ENCODE results near the gene FLNA.

FLNA gene

DNA sequence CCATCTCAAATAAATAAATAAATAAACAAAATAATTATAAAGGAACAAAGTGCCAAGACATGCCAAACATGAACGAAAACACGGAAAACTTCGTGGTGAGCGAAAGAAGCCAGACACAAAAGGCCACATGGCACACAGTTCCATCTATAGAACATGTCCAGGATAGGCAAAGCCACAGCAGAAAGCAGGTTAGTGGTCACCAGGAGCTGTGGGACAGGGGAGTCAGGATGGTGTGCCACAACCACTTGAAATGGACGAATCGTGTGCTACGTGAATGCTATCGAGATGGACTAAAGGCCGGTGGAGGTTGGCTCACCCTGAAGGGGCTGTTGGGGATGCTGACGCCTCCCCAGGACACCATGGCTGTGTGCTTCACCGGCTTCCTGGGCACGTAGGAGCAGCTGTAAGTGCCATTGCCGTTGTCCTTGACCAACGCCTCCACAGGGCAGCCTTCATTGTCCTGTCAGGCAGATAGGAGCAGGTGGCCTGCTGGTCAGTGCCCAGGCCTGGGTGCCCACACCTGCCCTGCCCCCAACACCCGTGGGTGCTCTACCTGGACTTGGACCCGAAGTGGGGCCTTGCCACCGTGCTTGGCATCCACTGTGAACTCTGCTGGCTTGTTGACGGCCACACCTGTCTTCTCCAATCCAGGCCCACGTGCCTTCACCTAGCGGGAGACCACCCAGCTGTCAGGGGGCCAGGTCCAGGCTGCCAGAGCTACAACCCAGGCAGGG lies 10.6 kb downstream of the FLNA start:
- Histone ChIP-seq H3K9me3 (ENCODE audit: control insufficient read depth, low read length) (no peaks in the 10 kb centered on the region), H3K4me3 (ENCODE audit: low read length) (no peak overlapping the region), H3K36me3 (ENCODE audit: control insufficient read depth, insufficient read depth, low read length, severe bottlenecking) (peaks cover 77% of the 10 kb centered on the region), H3K27me3 (replicated peaks; ENCODE audit: control insufficient read depth, insufficient read depth, low read length) (no peaks in the 10 kb centered on the region), H3K9ac (ENCODE audit: low read length) (no peak overlapping the region), H3K4me1 (ENCODE audit: control insufficient read depth, insufficient read depth, low read length) (peaks cover 10% of the 10 kb centered on the region)
- DNase-seq (ENCODE audit: low read depth), result no peak

DNA sequence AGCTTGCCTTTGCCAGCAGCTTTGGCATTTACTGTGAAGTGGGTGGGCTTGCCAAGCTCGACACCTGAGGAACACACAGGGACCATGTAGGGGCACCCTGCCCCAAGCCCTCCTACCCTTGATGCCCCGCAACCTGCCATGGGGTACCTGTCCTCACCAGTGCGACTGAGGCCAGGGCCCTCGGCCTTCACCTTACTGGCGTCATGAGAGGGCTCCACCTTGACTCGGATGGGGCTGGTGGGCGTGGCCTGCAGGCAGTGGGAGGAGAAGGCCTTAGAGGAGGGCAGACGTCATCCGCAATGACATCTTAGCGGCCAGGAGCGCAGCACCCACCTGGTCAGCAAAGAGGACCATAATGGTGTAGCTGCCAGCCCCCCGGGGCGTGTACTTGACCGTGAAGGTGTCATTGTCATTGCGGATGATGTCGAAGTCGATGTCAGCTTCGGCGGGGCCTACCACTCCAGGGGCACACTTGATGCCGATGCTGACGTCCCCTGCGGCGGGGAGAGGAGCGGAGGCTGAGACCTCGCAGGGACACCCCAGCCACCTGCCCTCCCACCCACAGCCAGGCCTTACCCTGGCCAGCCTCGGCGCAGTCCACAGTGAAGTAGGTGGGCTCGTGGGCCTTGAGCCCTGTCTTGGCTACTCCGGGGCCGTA lies 12.2 kb downstream of the FLNA start:
- Histone ChIP-seq H3K36me3 (ENCODE audit: control insufficient read depth, insufficient read depth, low read length, severe bottlenecking) (peaks cover 89% of the 10 kb centered on the region), H3K4me3 (ENCODE audit: low read length) (no peak overlapping the region), H3K4me1 (ENCODE audit: control insufficient read depth, insufficient read depth, low read length) (peaks cover 6% of the 10 kb centered on the region), H3K9me3 (ENCODE audit: control insufficient read depth, low read length) (no peaks in the 10 kb centered on the region), H3K27me3 (replicated peaks; ENCODE audit: control insufficient read depth, insufficient read depth, low read length) (no peaks in the 10 kb centered on the region), H3K9ac (ENCODE audit: low read length) (no peak overlapping the region)
- DNase-seq (ENCODE audit: low read depth), result no peak

DNA sequence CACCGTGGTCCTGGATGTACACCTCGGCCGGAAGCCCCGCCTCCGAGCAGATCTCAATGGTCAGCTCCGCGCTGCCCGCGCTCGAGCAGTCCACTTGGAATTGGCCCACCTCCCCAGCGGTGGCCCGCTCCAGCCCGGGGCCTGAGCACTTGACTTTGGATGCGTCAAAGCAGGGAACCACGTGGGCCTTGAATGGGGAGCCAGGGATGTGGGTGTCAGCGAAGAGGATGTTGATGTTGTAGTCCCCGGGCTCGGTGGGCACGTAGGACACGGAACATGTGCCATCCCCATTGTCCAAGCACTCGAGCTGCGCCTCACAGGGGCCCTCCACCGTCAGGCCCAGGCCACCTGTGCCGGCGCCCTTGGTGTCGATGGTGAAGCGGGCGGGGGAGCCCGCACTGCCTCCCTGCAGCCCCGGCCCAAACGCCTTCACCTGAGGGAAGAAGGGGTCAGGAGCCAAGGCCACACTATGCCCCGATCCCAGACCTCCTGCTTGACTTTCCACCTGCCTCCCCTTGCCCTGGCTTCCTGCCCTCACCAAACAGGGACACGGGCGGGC lies 14.2 kb downstream of the FLNA start:
- Histone ChIP-seq H3K4me1 (ENCODE audit: control insufficient read depth, insufficient read depth, low read length) (no peaks in the 10 kb centered on the region), H3K36me3 (ENCODE audit: control insufficient read depth, insufficient read depth, low read length, severe bottlenecking) (peaks cover 82% of the 10 kb centered on the region), H3K27me3 (replicated peaks; ENCODE audit: control insufficient read depth, insufficient read depth, low read length) (no peaks in the 10 kb centered on the region), H3K9ac (ENCODE audit: low read length) (no peak overlapping the region), H3K4me3 (ENCODE audit: low read length) (no peak overlapping the region), H3K9me3 (ENCODE audit: control insufficient read depth, low read length) (no peaks in the 10 kb centered on the region)
- no peak for DNase-seq (ENCODE audit: low read depth)

DNA sequence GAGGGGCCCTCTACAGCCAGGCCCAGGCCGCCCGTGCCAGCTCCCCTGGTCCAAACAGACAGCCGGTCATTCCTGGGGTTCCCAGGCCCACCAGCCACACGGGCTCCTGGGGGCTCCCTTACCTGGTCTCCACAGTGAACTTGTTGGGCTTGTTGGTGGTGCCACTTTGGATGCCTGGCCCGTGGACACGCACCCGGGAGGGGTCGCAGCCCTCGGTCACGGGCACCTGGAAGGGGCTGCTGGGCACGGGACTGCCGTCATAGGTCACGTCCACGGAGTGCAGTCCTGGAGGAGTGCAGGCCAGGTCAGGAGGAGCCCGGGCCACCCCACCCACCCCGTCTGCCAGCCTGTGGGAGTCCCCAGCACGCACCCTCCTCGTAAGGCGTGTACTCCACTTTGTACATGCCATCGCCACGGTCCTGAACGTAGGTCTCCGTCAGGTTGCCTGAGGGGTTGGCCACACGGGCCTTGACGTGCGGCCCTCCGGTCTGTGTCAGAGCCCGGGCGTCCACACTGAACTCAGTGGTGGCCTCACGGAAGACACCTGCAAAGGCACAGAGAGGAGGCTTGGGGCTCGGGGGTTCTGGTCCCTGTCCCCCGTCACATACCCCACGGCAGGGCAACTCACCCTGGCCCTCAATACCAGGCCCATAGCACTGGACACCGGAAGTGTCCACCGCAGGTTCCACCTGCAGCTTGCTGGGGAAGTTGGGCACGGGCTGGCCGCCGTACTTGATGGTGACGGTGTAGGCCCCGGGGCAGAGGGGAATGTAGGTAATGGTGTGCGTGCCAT lies 14.9 kb downstream of the FLNA start:
- Histone ChIP-seq H3K4me3 (ENCODE audit: low read length) (no peak overlapping the region), H3K27me3 (replicated peaks; ENCODE audit: control insufficient read depth, insufficient read depth, low read length) (no peaks in the 10 kb centered on the region), H3K36me3 (ENCODE audit: control insufficient read depth, insufficient read depth, low read length, severe bottlenecking) (peaks cover 82% of the 10 kb centered on the region), H3K4me1 (ENCODE audit: control insufficient read depth, insufficient read depth, low read length) (no peaks in the 10 kb centered on the region), H3K9me3 (ENCODE audit: control insufficient read depth, low read length) (no peaks in the 10 kb centered on the region), H3K9ac (ENCODE audit: low read length) (no peak overlapping the region)
- no peak for DNase-seq (ENCODE audit: low read depth)

DNA sequence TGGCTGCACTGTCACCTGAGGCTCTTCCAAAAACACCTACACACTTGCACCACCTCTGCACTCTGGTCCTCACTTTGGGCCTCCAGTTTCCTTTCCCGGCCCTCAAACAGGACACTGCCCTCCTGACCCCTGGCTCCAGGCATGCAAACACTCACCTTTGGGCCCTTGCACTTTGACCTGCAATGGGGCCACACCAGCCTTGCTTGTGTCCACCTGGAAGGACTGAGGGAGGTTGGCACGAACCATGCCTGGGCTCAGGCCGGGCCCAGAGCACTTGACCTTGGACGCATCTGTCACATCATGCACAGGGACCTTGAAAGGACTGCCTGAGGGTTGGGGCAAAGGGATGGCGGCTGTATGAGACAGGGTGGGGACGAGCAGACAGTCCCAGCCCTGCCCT lies 15.6 kb downstream of the FLNA start:
- H3K4me1 ChIP-seq (ENCODE audit: control insufficient read depth, insufficient read depth, low read length), result no peaks in the 10 kb centered on the region
- H3K36me3 ChIP-seq (ENCODE audit: control insufficient read depth, insufficient read depth, low read length, severe bottlenecking), result peaks cover 82% of the 10 kb centered on the region
- no peak overlapping the region for H3K9ac ChIP-seq (ENCODE audit: low read length)
- no peaks in the 10 kb centered on the region for H3K9me3 ChIP-seq (ENCODE audit: control insufficient read depth, low read length)
- H3K4me3 ChIP-seq (ENCODE audit: low read length), result no peak overlapping the region
- no peaks in the 10 kb centered on the region for H3K27me3 ChIP-seq (replicated peaks; ENCODE audit: control insufficient read depth, insufficient read depth, low read length)
- no peak for DNase-seq (ENCODE audit: low read depth)

DNA sequence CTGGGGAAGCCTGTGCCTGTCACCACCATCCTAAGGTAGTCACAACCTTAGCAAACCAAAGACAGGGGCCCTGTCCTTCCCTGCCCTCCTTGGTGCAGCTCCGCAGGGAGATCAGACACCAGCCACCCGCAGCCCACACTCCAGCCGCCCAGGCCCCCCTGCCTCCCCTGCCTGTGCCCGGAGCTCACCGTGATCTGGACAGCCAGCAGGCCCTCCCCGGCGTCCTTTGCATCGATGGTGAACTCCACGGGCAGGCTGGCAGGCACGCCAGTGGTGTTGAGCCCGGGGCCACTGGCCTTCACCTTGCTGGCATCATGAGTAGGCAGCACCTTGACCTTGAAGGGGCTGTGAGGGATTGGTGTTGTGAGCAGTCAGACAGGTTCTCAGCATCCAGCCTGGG lies 16.4 kb downstream of the FLNA start:
- H3K36me3 ChIP-seq (ENCODE audit: control insufficient read depth, insufficient read depth, low read length, severe bottlenecking), result peaks cover 86% of the 10 kb centered on the region
- no peak for DNase-seq (ENCODE audit: low read depth)
- H3K27me3 ChIP-seq (replicated peaks; ENCODE audit: control insufficient read depth, insufficient read depth, low read length), result no peaks in the 10 kb centered on the region
- H3K9ac ChIP-seq (ENCODE audit: low read length), result no peak overlapping the region
- no peaks in the 10 kb centered on the region for H3K4me1 ChIP-seq (ENCODE audit: control insufficient read depth, insufficient read depth, low read length)
- H3K9me3 ChIP-seq (ENCODE audit: control insufficient read depth, low read length), result no peaks in the 10 kb centered on the region
- no peak overlapping the region for H3K4me3 ChIP-seq (ENCODE audit: low read length)

DNA sequence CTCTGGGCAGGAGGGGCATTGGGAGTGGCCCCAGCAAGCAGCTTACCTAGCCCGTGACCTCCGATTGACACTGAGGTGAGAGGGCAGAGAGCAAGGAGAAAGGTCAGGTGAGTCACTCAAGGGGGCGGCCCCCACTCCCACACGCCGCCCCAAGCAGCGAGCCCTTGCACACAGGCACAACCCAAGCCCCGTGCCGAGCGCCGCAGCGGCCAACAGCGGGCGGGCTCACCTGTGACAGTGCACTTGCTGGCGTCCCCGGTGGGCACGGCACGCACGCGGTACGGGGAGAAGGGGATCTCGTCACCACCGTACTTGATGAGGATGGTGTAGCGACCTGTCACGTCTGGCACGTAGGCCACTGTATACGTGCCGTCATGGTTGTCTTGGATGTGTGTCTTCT lies 17.2 kb downstream of the FLNA start:
- Histone ChIP-seq H3K36me3 (ENCODE audit: control insufficient read depth, insufficient read depth, low read length, severe bottlenecking) (peaks cover 85% of the 10 kb centered on the region), H3K27me3 (replicated peaks; ENCODE audit: control insufficient read depth, insufficient read depth, low read length) (no peaks in the 10 kb centered on the region), H3K9ac (ENCODE audit: low read length) (no peak overlapping the region), H3K9me3 (ENCODE audit: control insufficient read depth, low read length) (no peaks in the 10 kb centered on the region), H3K4me1 (ENCODE audit: control insufficient read depth, insufficient read depth, low read length) (no peaks in the 10 kb centered on the region), H3K4me3 (ENCODE audit: low read length) (no peak overlapping the region)
- DNase-seq (ENCODE audit: low read depth), result no peak

DNA sequence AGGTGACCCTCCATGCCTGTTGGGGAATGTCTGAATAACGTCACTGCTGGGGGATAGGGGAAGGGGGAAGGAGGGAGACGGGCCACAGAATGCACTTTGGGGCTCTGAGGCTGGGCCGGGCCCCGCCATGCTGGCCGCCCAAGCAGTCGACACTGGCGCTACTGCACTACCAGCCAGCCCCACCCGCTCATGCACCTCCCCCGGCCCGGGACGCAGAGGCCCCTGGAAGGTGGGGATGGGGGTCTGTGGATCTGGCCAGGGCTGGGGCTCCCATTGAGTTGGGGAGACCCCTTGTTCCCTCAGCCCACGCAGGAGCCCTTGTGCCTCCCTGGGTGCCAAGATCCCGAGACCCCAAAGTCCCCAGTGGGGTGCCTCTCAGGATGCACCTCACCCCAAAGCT lies 17.8 kb downstream of the FLNA start:
- no peaks in the 10 kb centered on the region for H3K9me3 ChIP-seq (ENCODE audit: control insufficient read depth, low read length)

DNA sequence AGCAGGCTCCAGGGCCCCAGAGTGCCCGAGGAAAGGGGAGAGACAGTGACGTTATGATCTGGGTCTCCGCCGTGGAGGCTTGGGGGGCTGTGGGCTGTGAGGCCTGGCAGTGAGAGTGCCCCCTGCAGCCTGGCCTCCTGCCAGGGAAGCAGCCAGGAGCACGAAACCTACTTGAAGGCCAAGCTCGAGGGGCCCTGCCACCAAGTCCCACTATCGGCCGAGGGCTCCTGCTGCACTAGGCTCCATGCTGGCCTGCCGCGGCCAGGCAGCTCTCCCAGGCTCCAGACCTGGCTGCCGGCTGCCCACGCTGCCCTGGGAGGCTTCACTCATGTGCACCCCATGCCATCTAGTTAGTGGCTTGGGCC lies 18.7 kb downstream of the FLNA start:
- H3K9me3 ChIP-seq (ENCODE audit: control insufficient read depth, low read length), result no peaks in the 10 kb centered on the region
- H3K27me3 ChIP-seq (replicated peaks; ENCODE audit: control insufficient read depth, insufficient read depth, low read length), result no peaks in the 10 kb centered on the region
- H3K4me1 ChIP-seq (ENCODE audit: control insufficient read depth, insufficient read depth, low read length), result no peaks in the 10 kb centered on the region
- H3K4me3 ChIP-seq (ENCODE audit: low read length), result no peak overlapping the region
- H3K9ac ChIP-seq (ENCODE audit: low read length), result no peak overlapping the region
- DNase-seq (ENCODE audit: low read depth), result no peak
- peaks cover 89% of the 10 kb centered on the region for H3K36me3 ChIP-seq (ENCODE audit: control insufficient read depth, insufficient read depth, low read length, severe bottlenecking)

More for the DNA sequence above, 17.8 kb downstream of the FLNA start:
- Histone ChIP-seq H3K9ac (ENCODE audit: low read length) (no peak overlapping the region), H3K36me3 (ENCODE audit: control insufficient read depth, insufficient read depth, low read length, severe bottlenecking) (peaks cover 85% of the 10 kb centered on the region), H3K4me1 (ENCODE audit: control insufficient read depth, insufficient read depth, low read length) (no peaks in the 10 kb centered on the region), H3K27me3 (replicated peaks; ENCODE audit: control insufficient read depth, insufficient read depth, low read length) (no peaks in the 10 kb centered on the region), H3K4me3 (ENCODE audit: low read length) (no peak overlapping the region)
- DNase-seq (ENCODE audit: low read depth), result no peak

DNA sequence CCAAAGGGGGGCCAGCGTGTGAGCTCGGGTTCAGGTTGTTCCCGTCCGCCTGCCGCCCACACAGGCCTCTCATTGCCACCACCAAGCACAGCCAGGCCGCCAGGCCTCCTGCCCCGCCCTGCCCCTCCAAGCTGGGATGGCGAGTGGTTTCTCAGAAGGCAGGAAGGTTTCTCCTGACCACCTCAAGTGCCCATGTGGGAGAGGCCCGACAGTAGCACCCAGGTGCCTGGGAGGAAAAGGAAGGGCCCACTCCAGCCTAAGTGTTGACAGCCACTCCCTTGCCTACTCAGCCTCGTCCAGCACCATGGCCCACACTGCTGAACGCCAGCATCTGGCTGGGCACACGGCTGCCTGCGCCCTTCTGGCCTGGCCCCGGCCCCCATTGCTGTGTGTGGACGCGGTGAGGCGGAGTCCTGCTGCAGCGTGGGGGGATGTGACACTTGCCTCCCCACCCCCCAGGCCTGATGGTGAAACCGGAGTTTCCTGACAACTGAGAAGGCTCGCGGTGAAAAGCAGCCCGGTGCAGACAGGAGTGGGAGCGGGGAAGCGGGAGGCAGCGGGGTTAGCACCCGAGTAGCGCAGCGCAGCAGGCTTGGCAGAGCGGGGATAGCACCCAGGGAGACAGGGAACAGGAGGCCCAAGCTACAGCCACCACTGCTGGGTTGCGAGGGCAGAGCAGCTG lies 19.2 kb downstream of the FLNA start:
- peaks cover 90% of the 10 kb centered on the region for H3K36me3 ChIP-seq (ENCODE audit: control insufficient read depth, insufficient read depth, low read length, severe bottlenecking)
- DNase-seq (ENCODE audit: low read depth), result no peak
- H3K27me3 ChIP-seq (replicated peaks; ENCODE audit: control insufficient read depth, insufficient read depth, low read length), result no peaks in the 10 kb centered on the region
- H3K4me3 ChIP-seq (ENCODE audit: low read length), result no peak overlapping the region
- no peaks in the 10 kb centered on the region for H3K4me1 ChIP-seq (ENCODE audit: control insufficient read depth, insufficient read depth, low read length)
- H3K9me3 ChIP-seq (ENCODE audit: control insufficient read depth, low read length), result no peaks in the 10 kb centered on the region
- H3K9ac ChIP-seq (ENCODE audit: low read length), result no peak overlapping the region

DNA sequence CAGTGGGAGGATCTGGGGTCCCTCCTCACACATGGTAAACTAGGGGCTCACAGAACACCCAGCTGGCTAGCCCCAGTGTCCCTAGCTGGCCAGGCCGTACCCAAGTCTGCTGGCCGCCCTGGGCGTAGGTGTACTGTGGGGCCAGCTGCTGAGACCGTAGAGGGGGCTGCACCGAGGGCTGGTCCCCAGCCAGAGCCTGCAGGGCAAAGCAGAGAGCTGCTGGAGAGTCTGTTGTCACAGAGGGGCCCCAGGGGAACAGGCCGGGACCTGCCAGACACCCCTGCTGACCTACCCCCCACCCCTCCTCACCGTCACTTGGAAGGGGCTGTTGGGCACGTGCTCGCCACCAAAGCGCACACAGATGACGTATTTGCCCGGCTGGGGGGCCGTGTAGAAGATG lies 19.9 kb downstream of the FLNA start:
- DNase-seq (ENCODE audit: low read depth), result no peak
- Histone ChIP-seq H3K9ac (ENCODE audit: low read length) (no peak overlapping the region), H3K36me3 (ENCODE audit: control insufficient read depth, insufficient read depth, low read length, severe bottlenecking) (peaks cover 90% of the 10 kb centered on the region), H3K9me3 (ENCODE audit: control insufficient read depth, low read length) (no peaks in the 10 kb centered on the region), H3K27me3 (replicated peaks; ENCODE audit: control insufficient read depth, insufficient read depth, low read length) (no peaks in the 10 kb centered on the region), H3K4me1 (ENCODE audit: control insufficient read depth, insufficient read depth, low read length) (no peaks in the 10 kb centered on the region), H3K4me3 (ENCODE audit: low read length) (no peak overlapping the region)
